Activated CD4-positive, CD25-positive, alpha-beta regulatory T cell (primary cell): ENCODE measurements around the gene PDE4D.

ENCODE experiments used
- DNase-seq, 4 experiments: peaks; one replicate each; lab custom pipeline; 2025; lab: John Stamatoyannopoulos, UW

The PDE4D gene

DNA sequence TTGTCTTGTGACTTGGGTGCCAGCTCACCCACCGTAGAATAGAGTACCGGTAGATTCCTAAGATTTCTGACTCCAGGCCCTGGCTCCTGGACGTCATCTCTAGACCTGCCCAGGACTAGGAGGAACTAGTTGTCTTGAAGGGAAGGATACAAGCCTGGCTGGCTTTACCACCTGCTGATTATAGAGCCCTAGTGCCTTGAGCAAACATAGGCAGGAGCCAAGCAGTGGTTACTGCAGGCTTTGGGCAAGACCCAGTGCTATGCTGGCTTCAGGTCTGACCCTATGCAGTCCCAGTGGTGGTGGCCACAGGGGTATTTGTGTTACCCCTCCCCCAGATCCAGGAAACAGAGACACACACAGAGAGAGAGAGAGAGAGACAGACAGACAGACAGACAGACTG, 606.2 kb downstream of the PDE4D start:
- DNase-seq = no peak

DNA sequence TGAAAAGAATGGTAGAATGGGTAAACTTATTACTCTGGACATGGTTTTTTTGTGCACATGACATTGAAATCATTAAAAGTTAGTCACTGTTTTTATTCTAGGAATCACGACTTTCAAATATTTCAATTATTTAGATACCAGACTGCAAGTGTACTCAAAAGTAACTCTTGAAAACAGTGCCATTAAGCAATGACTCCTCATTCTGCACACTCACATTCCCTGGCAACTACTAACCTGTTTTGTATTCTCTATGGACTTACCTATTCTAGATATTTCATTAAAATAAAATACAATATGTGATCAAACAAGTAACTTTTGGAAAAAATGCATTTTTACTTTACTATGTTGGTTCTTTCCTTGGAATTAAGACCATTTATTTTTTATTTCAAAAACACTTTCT, 607.0 kb downstream of the PDE4D start:
- no peak for DNase-seq

DNA sequence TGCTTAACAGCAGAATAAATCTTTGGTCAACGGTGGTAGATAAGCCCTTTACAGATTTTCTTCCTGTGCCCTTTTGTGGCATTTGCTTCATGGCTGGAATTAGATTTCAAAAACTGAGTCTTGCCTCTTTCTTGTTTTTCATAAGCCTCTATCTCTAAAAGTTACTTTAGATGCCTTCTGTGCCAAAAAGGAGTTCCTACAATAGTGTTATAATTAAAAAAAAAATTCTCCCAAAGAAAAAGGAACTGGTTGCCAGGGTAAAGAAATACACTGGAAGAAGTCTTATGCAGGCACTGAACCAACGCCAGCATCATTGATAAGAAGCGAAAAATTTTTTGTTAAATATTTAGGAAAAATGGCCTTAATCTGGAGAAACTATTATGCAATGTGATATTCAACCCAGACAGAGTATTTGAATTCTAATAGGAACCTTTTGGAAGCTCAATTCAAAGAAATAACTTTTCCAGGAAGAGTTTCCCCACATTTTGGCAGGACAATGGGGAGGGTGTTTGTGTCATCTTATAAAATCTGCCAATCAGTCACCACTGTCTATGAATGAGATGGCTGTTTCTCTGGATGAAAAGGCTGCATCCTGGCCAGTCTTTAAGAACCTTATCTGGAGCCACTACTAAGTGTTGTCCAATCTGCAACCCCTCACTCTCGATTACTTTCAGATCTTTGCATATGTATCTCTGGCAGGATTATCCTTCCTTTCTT, 608.1 kb downstream of the PDE4D start:
- DNase-seq = no peak

DNA sequence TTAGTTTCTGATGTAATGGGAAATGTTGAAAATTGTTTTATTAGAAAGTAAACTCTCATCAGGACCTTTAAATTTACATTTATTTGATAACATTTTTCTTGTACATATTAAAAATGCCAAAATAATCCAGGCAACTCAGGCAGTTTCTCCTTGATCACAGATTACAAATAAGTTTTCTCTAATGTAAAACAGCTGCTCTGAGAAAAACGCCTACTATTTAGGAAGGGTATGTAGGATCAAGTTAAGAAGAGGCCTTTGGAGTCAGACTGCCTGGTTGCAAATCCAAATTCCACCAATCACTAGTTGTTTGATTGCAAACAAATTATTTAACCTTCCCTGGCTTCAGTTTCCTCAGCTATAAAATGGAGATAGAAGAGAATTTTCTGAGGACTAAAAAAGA, 610.8 kb downstream of the PDE4D start:
- no peak for DNase-seq

DNA sequence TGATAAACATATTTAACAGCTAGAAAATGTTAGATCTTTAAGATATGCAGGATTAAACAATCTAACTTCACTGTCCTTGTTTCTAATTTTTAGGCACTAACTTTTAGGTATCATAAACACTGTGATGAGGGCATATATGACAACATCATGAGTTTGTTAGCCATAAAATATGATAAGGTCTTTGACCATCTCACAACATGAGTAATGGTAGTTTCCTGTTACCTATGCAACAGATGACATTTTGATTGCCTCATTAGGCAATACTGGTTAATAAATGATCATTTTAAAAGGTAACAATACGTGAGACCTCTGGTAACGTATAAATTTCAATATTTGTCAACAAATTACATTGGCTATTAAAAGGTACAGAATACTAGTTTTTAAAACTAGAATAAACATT, 613.5 kb downstream of the PDE4D start:
- DNase-seq = no peak

DNA sequence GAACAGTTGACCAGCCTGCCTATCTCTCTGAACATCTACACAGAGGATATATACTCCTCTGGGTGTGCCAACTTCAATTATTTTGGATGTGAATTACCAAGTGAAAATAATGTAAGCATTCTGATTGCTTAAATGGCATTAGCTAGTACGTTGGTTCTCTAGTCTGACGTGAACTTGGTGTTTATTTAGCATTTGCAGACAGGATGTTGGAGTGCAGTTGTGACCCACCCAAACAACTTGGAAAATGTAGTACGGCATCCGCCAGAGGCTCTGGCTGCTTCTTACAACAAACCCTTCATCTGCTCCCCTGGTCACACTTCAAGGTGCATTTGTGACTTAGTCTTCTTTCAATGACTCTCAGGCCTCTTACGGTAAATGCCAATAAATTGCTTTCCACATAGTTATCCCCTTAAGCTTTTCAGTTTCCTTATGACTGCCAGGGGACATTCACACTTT, 616.6 kb downstream of the PDE4D start:
- no peak for DNase-seq

DNA sequence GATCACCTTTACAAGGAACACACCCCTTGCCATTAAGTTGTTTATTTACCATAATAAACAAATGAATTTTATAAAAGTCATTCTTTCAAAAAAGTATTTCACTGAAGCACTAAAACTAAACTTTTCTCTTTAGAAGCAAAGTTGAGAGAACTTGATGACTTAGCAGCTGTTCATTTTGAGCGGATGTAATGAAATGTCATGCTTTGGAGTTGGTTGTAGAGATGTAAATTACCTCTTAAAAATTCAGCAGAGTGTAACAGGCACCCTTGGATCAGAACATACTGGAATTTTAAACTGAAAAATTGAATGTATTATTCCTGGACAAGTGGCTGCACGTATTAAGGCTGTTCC, 617.2 kb downstream of the PDE4D start:
- no peak for DNase-seq

DNA sequence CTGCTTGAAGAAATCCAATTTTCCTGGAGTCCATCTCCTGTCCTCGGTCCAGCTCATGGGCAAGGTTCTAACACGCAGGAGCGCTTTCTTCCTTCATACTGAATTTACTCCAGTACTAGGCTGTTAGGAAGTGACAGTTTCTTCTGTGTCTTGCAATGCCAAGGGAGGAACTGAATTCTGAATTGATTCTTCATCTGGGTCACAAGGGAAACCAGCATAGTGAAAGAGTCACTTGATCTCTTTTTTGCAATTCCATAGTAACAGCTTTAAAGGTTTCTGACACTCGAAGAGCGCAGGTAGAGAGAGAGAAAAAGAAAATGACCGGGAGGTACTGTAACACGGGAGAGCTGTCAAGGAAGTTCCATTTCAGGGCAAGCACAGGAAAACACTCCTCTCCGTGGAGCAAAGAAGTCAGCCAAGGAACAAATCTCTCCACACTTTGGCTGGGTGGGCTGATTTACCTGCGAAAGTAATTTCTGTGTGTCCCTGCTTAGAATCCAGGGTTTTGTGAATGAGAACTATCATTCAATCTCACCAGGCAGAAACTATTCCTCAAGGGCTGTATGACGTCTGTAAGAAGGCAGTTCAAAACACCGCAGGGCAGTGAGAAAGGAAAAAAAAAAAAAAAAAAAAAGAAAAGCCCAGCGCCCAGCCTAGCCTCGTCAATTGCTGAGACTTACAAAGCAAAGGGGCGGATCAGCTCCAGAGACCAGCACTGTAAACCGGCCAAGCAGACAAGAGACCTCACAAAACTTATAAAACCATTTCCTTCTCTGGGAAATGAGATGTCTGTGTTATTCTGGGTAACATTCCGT, 617.8 kb downstream of the PDE4D start:
- DNase-seq = no peak

DNA sequence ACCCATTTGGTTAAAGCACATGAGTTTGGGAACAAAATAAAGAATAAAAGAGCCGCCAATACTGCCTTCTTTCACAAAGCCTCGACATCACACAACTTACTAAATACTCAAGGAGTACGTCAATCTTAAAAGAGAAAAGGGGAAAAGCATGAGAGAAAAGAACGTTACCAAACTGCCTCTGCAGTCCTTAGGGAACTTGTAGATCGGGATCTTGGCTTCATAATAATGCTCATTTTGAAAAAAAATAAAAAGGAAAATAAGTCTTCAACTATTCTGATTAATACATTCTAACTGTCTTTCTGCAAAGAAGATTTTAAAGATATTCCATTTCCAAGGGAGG, 618.4 kb downstream of the PDE4D start:
- DNase-seq = no peak

DNA sequence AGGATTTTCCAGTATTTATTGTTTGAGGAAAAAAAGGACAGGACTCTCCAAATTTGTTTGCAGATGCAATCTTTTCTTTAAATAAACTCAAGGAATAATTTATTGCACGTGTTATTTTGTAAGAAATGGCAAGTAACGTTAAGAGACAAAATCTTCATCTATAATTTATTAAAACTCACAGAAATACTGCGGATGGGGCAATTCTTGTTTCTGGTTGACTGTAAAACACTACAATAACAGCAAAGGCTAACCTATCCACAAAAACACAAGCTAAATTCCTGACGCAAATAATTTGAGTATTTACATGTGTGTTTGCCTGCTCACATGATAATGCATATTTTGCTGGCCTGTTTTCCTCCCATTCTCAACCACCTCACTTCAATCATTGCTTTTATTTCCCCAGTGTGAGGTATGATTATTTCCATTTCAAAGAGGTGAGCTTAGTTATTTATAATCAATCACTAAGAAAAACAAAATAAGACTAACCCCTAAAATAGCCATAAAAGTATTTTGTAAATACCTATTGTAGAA, 619.4 kb downstream of the PDE4D start:
- no peak for DNase-seq

DNA sequence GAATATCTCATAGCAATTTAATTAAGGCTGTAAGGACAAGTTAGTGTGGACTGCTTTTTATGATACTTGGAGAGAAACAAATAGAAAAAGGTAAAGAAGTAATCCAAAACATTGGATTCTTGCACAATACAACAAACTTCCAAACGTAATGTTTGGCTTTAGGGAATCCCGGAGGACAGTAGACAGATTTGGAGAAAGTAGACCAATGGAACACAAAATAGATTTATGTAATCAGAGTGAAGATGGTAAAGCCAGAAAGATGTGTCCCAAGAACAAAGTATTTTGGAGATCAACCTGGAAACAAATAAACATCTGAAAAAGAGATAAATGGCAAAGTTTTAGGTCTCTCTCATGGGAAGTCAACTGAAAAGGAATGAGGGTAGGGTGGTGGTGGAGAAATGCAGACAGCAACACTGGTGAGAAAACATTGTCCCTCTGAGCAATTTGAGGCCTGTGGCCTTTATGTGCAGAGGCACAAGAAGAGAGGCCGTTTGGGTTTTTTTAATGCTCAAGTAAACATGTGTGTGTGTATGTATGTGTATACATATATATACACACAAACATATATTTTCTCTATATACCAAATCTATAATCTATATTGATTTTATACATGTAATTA, 620.6 kb downstream of the PDE4D start:
- DNase-seq = no peak

DNA sequence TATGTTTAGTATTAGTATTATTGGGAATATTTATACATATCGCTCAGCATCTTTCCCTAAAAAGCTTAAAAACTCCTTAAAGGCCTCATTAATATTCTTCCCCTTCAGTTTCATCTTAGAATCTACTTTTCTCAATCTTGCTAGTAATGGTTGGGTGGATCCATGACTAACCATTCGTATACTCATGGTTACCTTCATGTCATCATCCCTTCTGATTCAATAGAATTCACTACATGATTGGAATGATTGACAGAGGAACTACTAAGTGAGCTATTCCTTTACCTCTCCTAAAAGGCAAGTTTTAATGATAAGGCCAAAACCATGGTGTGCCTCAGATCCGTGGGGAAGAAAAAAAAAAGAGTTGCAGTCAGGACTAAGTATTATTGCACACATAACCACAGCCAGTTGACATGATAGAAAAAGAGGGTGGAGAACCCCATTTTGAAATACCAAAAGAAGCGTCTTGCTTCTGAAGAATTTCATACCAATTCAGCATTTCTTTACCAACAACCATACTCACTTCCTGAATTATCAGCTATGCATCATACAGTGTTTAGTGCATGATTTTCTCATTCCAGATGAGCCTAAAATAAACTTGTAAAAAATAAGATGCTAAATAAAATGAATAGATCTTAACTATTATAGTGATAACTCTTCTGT, 624.6 kb downstream of the PDE4D start:
- DNase-seq = no peak

DNA sequence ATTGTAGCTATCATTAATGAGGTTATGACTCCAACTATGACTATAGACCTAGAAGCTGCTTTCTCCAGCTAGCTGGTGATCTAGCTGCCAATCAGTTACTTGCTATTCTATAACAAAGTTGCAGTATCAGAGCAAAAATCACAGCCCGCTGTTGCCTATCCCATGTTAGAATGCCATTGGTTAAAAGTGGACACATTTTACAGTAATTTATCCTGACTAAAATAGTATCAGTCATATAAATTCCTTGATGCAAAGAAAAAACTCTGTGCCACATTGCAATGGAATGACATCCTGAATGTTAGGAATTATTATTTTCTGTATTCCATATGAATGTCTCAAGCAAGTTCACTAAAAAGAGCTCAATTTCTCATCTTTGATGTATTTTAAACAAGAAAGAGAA, 626.5 kb downstream of the PDE4D start:
- DNase-seq = no peak

DNA sequence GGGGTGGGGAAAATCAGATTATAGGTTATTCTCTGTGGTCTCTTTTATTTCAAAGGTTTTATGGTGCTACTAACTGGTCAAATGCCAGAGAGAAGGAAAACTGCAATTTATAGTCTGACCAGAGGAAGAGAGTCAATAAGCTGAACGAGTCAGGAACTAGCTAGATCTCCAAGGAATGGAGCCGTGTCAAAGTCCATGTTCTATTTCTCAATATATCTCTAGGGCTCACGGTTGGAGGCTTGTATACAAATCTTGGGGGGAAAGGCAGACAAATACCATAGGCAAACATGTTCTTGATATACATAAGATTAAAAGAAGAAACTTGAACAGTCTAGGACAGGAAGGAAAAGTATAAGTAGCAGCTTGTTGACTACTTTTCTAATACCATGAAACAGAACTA, 627.1 kb downstream of the PDE4D start:
- DNase-seq = no peak

DNA sequence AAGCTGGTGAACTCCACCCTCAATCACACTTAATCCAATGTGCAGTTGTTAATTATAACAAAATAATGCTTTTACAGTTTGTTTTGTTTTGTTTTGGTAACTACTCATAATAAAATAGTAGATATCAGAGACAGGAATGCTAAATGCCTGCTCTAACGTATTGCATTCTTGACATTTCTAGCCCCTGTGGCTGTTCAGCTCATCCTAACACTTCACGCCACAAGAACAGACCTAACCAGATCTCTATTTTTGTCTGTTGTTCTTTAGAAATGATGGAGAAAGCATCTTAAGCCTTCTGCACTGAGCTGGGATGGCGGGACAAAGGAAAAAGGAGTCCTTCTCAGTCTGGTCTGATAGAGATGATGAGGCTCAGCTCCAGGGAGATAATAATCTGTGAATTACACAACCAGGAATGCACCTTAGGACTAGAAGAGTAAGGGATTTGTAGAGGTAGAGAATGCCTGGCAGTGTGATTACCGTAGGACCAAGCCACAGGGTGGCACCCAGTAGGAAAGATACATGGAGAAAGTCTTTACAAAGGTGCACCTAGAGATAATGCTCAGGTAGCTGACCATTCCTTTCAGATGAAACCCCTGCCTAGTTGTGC, 628.8 kb downstream of the PDE4D start:
- DNase-seq = no peak

DNA sequence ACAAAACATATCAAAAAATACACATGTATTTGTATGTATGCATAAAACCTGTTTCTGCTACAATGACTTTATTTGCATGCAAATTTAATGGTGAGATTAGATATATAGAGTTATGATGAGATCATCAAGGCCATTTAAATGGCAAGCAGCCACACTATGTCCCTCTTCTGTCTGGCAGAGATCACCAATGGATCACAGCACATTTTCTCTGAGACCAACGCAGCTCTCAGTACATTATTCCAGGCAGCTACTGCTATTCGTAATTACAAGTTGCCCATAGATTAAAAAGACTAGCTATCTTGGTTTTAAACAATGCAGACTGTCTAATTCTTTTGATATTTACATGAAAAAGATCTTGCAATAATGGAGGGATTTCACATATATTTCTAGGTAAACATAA, 629.5 kb downstream of the PDE4D start:
- no peak for DNase-seq

DNA sequence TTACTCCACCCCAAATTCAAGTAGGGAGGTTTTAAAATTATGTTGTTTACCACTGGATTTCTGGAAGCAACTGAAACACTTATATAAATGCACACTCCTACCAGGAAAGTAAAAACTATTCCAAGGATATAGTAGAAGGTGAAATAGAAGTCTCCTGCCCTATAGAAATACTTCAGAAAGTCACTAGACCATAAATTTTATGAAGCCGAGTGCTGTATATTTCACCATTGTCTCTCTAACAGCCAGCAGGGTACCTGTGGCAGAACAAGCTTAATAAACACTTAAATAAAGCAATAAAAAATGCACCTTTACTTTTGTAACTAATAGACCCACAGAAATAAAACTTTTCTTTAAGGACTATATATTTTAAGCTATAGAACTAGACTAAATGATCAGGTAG, 631.6 kb downstream of the PDE4D start:
- no peak for DNase-seq

DNA sequence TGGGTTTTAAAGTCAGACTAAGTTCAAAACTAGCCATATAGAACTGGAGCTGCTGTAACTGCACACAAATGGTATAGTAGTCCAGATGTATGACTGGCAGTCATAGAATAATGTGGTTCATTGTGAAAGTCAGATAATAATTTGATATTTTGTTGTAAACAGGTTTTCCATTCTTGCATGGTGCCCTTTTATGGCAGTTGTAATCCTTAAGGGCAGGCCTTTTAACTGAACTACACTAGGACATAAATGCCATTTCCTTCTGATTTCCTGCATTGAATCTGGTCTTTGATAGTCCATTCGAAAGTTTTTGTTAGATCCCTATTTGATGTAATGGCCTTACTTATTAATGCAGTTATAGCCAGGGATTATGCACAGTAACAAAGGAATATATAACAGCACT, 632.6 kb downstream of the PDE4D start:
- DNase-seq = no peak

DNA sequence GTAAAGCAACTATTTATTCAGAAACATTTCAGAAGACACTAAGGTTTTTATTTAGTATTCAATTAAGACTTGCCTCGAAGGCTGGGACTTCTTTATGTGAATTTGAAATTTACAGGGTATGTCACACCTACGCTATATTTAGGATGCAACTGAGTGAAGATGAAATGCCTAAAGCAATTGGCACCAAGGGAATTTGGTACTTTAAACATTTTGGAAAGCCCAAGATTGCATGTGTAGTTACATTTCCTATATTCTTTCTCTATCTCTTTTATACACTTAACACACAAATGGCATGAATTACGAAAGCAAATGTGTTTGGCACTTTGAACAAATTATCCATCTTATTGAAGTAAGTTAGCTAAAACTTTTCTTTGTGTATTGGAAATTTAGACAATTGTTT, 633.3 kb downstream of the PDE4D start:
- no peak for DNase-seq

DNA sequence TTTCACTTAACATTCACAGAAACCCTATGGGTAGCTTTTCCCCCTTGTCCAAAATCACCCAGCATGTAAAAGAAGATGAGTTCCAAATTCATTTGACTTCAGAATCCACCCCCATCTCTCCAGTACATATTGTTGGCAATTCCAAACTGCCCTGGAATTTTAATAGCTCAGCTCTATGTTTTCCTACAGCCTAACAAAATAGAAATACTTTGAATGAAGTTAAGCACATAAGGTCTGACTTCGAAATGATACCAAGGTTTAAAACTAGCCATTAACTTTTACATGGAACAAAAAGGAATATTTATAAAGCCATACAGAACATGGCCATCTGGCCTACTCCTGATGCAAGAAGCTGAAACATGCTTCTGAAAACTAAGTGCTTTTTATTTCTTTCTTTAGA, 634.3 kb downstream of the PDE4D start:
- no peak for DNase-seq

DNA sequence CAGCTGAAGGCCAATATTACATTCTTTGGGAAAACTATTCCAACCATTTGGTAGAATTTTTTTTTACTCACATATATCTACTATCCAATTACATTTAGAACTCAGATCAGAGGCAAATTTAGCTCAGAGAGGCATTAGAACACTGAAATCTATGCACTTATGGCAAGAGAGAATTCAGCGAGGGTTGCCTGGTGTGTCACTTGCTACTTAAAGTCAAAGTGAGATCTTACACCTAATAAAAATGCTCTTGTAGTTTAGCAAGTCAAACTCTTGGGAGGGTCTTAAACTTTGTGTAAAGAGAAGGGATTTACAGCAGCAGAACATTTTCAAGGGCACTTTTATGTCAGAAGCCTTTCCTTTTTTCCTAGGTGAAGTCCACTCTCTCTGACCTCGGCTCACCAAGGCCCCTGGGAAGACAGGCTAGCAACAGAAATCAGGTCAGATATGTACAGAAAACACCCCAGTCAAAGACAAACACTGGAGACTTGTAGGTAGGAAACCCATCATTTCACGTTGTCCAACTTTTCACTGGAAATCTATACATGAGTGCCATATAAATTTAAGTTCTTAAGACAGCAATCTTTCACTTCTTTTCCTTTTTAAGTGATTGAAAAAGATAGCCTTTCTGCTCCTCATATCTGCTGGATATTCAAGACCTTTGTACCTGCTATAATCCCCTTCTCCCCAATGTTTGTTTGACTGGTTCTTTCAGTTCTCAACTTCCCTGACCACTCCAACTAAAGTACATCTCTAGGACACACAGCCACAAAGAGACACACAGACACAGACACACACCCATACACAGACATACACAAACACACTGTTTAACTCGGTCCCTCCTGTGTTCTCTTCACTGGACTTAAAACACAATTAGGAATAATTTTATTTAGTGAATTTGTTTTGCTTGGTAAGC, 635.8 kb downstream of the PDE4D start:
- no peak for DNase-seq
